Liver (tissue), 3 donors: Measurements from ENCODE around the gene MEGF11.

Source experiments
- JUND ChIP-seq, 2 donors: IDR thresholded peaks; 2 replicates each; pipeline ENCODE4 v1.6.1; 2016; ENCODE audit warnings: antibody characterized with exemption in 2 of 2
- RAD21 ChIP-seq, 2 donors: IDR thresholded peaks; 2 replicates each; pipeline ENCODE4 v1.6.1; 2016; ENCODE audit warnings: antibody characterized with exemption in 2 of 2, mild to moderate bottlenecking in 2 of 2
- SP1 ChIP-seq: IDR thresholded peaks from 2 replicates; pipeline ENCODE4 v1.6.1; 2018; ENCODE audit warnings: antibody characterized with exemption, mild to moderate bottlenecking
- TAF1 ChIP-seq: conservative IDR thresholded peaks from 2 replicates; pipeline ENCODE4 v1.6.1; 2016; ENCODE audit warnings: antibody characterized with exemption, mild to moderate bottlenecking
- YY1 ChIP-seq: IDR thresholded peaks from 2 replicates; pipeline ENCODE4 v1.6.1; 2016; ENCODE audit warnings: antibody characterized with exemption, mild to moderate bottlenecking
- TF ChIP-seq, protein P1 (sequence below): fragments of 150-350 bp; IDR thresholded peaks from 2 replicates; pipeline ENCODE4 v1.5.1; 2017; ENCODE audit warnings: improper control_type of control experiment, low read depth, low read length; ENCODE audit not compliant: missing input control
- TF ChIP-seq, protein P2 (sequence below): IDR thresholded peaks from 2 replicates; pipeline ENCODE4 v1.6.1; 2016; ENCODE audit warnings: antibody characterized with exemption, mild to moderate bottlenecking
- TF ChIP-seq, protein P3 (sequence below): IDR thresholded peaks from 2 replicates; pipeline ENCODE4 v1.6.1; 2016; ENCODE audit warnings: antibody characterized with exemption
- TF ChIP-seq, protein P4 (sequence below): IDR thresholded peaks from 2 replicates; pipeline ENCODE4 v1.6.1; 2016; ENCODE audit warnings: antibody characterized with exemption
- TF ChIP-seq, protein P5 (sequence below): IDR thresholded peaks from 2 replicates; pipeline ENCODE4 v1.6.1; 2016; ENCODE audit warnings: antibody characterized with exemption
- donor health status: healthy.
- donor health status: healthy.

- TF ChIP-seq RAD21 (IDR thresholded peaks at IDR 0.05): no peak
- TF ChIP-seq, protein P1, sequence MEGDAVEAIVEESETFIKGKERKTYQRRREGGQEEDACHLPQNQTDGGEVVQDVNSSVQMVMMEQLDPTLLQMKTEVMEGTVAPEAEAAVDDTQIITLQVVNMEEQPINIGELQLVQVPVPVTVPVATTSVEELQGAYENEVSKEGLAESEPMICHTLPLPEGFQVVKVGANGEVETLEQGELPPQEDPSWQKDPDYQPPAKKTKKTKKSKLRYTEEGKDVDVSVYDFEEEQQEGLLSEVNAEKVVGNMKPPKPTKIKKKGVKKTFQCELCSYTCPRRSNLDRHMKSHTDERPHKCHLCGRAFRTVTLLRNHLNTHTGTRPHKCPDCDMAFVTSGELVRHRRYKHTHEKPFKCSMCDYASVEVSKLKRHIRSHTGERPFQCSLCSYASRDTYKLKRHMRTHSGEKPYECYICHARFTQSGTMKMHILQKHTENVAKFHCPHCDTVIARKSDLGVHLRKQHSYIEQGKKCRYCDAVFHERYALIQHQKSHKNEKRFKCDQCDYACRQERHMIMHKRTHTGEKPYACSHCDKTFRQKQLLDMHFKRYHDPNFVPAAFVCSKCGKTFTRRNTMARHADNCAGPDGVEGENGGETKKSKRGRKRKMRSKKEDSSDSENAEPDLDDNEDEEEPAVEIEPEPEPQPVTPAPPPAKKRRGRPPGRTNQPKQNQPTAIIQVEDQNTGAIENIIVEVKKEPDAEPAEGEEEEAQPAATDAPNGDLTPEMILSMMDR: no peak
- no peak for TF ChIP-seq TAF1
- no peak for TF ChIP-seq JUND (IDR thresholded peaks at IDR 0.05)
- TF ChIP-seq, protein P2, sequence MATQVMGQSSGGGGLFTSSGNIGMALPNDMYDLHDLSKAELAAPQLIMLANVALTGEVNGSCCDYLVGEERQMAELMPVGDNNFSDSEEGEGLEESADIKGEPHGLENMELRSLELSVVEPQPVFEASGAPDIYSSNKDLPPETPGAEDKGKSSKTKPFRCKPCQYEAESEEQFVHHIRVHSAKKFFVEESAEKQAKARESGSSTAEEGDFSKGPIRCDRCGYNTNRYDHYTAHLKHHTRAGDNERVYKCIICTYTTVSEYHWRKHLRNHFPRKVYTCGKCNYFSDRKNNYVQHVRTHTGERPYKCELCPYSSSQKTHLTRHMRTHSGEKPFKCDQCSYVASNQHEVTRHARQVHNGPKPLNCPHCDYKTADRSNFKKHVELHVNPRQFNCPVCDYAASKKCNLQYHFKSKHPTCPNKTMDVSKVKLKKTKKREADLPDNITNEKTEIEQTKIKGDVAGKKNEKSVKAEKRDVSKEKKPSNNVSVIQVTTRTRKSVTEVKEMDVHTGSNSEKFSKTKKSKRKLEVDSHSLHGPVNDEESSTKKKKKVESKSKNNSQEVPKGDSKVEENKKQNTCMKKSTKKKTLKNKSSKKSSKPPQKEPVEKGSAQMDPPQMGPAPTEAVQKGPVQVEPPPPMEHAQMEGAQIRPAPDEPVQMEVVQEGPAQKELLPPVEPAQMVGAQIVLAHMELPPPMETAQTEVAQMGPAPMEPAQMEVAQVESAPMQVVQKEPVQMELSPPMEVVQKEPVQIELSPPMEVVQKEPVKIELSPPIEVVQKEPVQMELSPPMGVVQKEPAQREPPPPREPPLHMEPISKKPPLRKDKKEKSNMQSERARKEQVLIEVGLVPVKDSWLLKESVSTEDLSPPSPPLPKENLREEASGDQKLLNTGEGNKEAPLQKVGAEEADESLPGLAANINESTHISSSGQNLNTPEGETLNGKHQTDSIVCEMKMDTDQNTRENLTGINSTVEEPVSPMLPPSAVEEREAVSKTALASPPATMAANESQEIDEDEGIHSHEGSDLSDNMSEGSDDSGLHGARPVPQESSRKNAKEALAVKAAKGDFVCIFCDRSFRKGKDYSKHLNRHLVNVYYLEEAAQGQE: no peak
- TF ChIP-seq, protein P3, sequence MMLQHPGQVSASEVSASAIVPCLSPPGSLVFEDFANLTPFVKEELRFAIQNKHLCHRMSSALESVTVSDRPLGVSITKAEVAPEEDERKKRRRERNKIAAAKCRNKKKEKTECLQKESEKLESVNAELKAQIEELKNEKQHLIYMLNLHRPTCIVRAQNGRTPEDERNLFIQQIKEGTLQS: no peak
- TF ChIP-seq YY1: no peak
- no peak for TF ChIP-seq SP1
- TF ChIP-seq, protein P4, sequence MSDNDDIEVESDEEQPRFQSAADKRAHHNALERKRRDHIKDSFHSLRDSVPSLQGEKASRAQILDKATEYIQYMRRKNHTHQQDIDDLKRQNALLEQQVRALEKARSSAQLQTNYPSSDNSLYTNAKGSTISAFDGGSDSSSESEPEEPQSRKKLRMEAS: no peak
- TF ChIP-seq, protein P5, sequence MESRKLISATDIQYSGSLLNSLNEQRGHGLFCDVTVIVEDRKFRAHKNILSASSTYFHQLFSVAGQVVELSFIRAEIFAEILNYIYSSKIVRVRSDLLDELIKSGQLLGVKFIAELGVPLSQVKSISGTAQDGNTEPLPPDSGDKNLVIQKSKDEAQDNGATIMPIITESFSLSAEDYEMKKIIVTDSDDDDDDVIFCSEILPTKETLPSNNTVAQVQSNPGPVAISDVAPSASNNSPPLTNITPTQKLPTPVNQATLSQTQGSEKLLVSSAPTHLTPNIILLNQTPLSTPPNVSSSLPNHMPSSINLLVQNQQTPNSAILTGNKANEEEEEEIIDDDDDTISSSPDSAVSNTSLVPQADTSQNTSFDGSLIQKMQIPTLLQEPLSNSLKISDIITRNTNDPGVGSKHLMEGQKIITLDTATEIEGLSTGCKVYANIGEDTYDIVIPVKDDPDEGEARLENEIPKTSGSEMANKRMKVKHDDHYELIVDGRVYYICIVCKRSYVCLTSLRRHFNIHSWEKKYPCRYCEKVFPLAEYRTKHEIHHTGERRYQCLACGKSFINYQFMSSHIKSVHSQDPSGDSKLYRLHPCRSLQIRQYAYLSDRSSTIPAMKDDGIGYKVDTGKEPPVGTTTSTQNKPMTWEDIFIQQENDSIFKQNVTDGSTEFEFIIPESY: no peak
Measured at GRCh38 chr15:66149871-66150270, 103.7 kb downstream of the MEGF11 start.
